HEK293 (cell line): ENCODE data around the gene EMC7.

Experiments used
- CTCF ChIP-seq: fragments of 450-650 bp; formaldehyde crosslinking; IDR thresholded peaks from 2 replicates; pipeline ENCODE4 v1.5.1; 2016; ENCODE audit warnings: missing biosample characterization, missing genetic modification characterization
- GLIS1 ChIP-seq: fragments of 450-650 bp; formaldehyde crosslinking; IDR thresholded peaks from 2 replicates; pipeline ENCODE4 v1.5.1; 2016; ENCODE audit warnings: missing biosample characterization, missing genetic modification characterization
- KLF10 ChIP-seq: fragments of 450-650 bp; IDR thresholded peaks from 2 replicates; pipeline ENCODE4 v1.5.1; 2018; ENCODE audit warnings: missing biosample characterization, mild to moderate bottlenecking, missing genetic modification characterization
- ZBTB11 ChIP-seq: fragments of 450-650 bp; formaldehyde crosslinking; conservative IDR thresholded peaks from 2 replicates; pipeline ENCODE4 v1.5.1; 2016; ENCODE audit warnings: low read depth, missing biosample characterization, missing genetic modification characterization
- ZNF121 ChIP-seq: fragments of 450-650 bp; formaldehyde crosslinking; IDR thresholded peaks from 2 replicates; pipeline ENCODE4 v1.5.1; 2016; ENCODE audit warnings: missing biosample characterization, missing genetic modification characterization
- ZNF292 ChIP-seq: fragments of 450-650 bp; formaldehyde crosslinking; IDR thresholded peaks from 2 replicates; pipeline ENCODE4 v1.5.1; 2016; ENCODE audit warnings: low read depth, missing biosample characterization, missing genetic modification characterization, borderline replicate concordance
- ZNF394 ChIP-seq: fragments of 450-650 bp; formaldehyde crosslinking; IDR thresholded peaks from 2 replicates; pipeline ENCODE4 v1.5.1; 2016; ENCODE audit warnings: missing biosample characterization, missing genetic modification characterization, mild to moderate bottlenecking, moderate library complexity, borderline replicate concordance
- ZNF777 ChIP-seq: fragments of 450-650 bp; formaldehyde crosslinking; IDR thresholded peaks from 2 replicates; pipeline ENCODE4 v1.5.1; 2017; ENCODE audit warnings: missing biosample characterization, missing genetic modification characterization, borderline replicate concordance

- TF ChIP-seq CTCF (tag by site-specific recombination) (no peak), KLF10 (no peak), ZBTB11 (tag by site-specific recombination) (no peak), ZNF394 (no peak), GLIS1 (tag by site-specific recombination) (no peak), ZNF121 (tag by site-specific recombination) (no peak), ZNF777 (tag by site-specific recombination) (no peak), ZNF292 (tag by site-specific recombination) (no peak)
Observed at GRCh38 chr15:34109797-34110663, 8.4 kb upstream of the EMC7 start.
